Measurements from ENCODE around the gene KIF3A. TPM values are rescaled to one million over a fixed set of nuclear protein-coding genes. Genes with fewer than 3 reads are reported as not detected.
"Not testable (repeated sequence)": the region's sequence is repeated elsewhere in the genome, so short reads cannot be mapped to it uniquely, and the experiment has no call there.

KIF3A gene
- total RNA-seq, 2 donors from 2014 or later: 20.0 to 26.9 TPM

GRCh38 chr5:132714456-132715307 is 22.7 kb downstream of the KIF3A start:
- Mint-ChIP-seq H3K4me1 (ENCODE audit: low read depth) (peaks cover 14% of the 10 kb centered on the region), H3K36me3 (ENCODE audit: insufficient read depth in 2 of 2) (peaks cover 0 to 6% of the 10 kb centered on the region in 2 donors), H3K4me3 (peak overlapping the region; percentile 49 to 59), H3K9me3 (no peaks in the 10 kb centered on the region), H3K27me3 (ENCODE audit: low read depth) (no peaks in the 10 kb centered on the region), H3K27ac (no peak overlapping the region)
- ATAC-seq (replicated peaks in 1 of 2) (peak; percentile 84 to 94), DNase-seq (no peak)

GRCh38 chr5:132708645-132709044 is 28.7 kb downstream of the KIF3A start:
- Mint-ChIP-seq H3K36me3 (ENCODE audit: insufficient read depth in 2 of 2) (peaks cover 1 to 3% of the 10 kb centered on the region in 2 donors), H3K27me3 (ENCODE audit: low read depth) (no peaks in the 10 kb centered on the region), H3K4me1 (ENCODE audit: low read depth) (no peaks in the 10 kb centered on the region), H3K27ac (no peak overlapping the region), H3K9me3 (no peaks in the 10 kb centered on the region), H3K4me3 (no peak overlapping the region)
- DNase-seq (no peak), ATAC-seq (replicated peaks in 1 of 2) (no peak)

- Mint-ChIP-seq H3K27me3 (ENCODE audit: low read depth) (no peaks in the 10 kb centered on the region), H3K36me3 (ENCODE audit: insufficient read depth in 2 of 2) (peaks cover 5 to 18% of the 10 kb centered on the region in 2 donors), H3K9me3 (no peaks in the 10 kb centered on the region), H3K4me1 (ENCODE audit: low read depth) (no peaks in the 10 kb centered on the region), H3K27ac (no peak overlapping the region), H3K4me3 (no peak overlapping the region)
- DNase-seq: no peak
- no peak for ATAC-seq (replicated peaks in 1 of 2)
Measured at GRCh38 chr5:132704875-132705274, 32.5 kb downstream of the KIF3A start.

GRCh38 chr5:132695956-132696355 is 41.4 kb downstream of the KIF3A start:
- no peak for DNase-seq
- H3K27me3 Mint-ChIP-seq (ENCODE audit: low read depth): no peaks in the 10 kb centered on the region
- H3K9me3 Mint-ChIP-seq: no peaks in the 10 kb centered on the region
- peaks cover 8% of the 10 kb centered on the region for H3K4me1 Mint-ChIP-seq (ENCODE audit: low read depth)
- no peak for ATAC-seq (replicated peaks in 1 of 2)
- H3K27ac Mint-ChIP-seq: no peak overlapping the region
- H3K4me3 Mint-ChIP-seq: no peak overlapping the region
- peaks cover 0 to 20% of the 10 kb centered on the region in 2 donors for H3K36me3 Mint-ChIP-seq (ENCODE audit: insufficient read depth in 2 of 2)

DNA sequence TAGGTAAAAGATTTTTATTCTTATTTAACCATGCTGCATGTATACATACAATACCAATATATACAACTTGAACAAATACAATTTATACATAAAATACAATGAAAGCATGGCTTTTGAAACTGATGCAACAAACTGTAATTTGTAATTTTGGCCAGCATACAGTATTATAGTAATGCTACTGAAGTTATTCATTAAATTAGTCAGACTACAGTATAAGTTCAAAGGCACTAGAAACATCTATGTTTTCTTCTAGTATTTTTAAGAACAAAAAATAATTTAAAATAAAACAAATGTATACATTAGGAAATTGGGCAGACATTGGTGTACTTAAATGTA is 44.7 kb downstream of the KIF3A start:
- H3K27ac Mint-ChIP-seq: peak overlapping the region; percentile 77
- H3K27me3 Mint-ChIP-seq (ENCODE audit: low read depth): no peaks in the 10 kb centered on the region
- H3K36me3 Mint-ChIP-seq (ENCODE audit: insufficient read depth in 2 of 2): peaks cover 0 to 5% of the 10 kb centered on the region in 2 donors
- ATAC-seq (replicated peaks in 1 of 2): no peak
- peaks cover 29% of the 10 kb centered on the region for H3K4me1 Mint-ChIP-seq (ENCODE audit: low read depth)
- H3K4me3 Mint-ChIP-seq: no peak overlapping the region
- no peaks in the 10 kb centered on the region for H3K9me3 Mint-ChIP-seq
- no peak for DNase-seq

DNA sequence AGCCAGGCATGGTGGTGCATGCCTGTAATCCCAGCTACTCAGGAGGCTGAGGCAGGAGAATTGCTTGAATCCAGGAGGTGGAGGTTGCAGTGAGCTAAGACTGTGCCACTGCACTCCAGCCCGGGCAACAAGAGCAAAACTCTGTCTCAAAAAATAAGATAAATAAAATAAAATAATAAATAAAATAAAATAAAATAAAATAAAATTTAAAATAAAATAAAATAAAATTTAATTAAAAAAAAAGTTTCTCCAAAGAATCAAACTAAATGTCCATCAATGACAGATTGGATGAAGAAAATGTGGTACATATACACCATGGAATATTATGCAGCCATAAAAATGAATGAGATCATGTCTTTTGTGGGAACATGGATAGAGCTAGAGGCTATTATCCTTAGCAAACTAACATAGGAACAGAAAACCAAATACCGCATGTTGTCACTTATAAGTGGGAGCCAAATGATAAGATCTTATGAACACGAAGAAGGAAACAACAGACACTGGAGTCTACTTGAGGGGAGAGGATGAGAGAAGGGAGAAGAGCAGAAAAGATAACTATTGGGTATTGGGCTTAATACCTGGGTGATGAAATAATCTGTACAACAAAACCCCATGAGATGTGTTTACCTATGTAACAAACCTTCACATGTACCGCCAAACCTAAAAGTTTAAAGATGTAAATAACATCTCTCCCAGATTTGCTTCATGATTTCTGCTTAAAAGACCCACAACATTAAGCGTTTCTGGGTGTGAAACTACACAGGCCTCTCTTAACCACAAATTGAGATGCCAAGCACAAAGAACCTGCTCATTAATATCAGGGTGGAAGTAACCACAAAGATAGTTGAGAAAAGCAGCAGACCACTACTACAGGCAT is 45.4 kb downstream of the KIF3A start:
- Mint-ChIP-seq H3K4me1 (ENCODE audit: low read depth) (peaks cover 29% of the 10 kb centered on the region), H3K27ac (peak overlapping the region; percentile 77)

DNA sequence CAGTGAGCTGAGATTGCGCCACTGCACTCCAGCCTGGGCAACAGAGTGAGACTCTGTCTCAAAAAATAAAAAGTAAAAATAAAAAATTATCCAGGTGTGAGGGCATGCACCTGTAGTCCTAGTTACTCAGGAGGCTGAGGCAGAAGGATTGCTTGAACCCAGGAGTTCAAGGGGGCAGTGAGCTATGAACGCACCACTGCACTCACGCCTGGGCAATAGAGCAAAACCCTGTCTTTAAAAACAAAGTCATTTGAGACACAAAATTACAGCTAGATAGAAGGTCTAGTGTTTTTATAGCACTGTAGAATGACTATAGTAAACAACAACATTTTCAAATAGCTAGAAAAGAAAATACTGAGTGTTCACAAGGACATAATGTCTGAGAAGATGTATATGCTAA is 47.2 kb downstream of the KIF3A start:
- peaks cover 0 to 1% of the 10 kb centered on the region in 2 donors for H3K36me3 Mint-ChIP-seq (ENCODE audit: insufficient read depth in 2 of 2)
- no peak for ATAC-seq (replicated peaks in 1 of 2)
- H3K9me3 Mint-ChIP-seq: no peaks in the 10 kb centered on the region
- DNase-seq: no peak
- H3K4me3 Mint-ChIP-seq: no peak overlapping the region
- peaks cover 34% of the 10 kb centered on the region for H3K4me1 Mint-ChIP-seq (ENCODE audit: low read depth)
- no peak overlapping the region for H3K27ac Mint-ChIP-seq
- no peaks in the 10 kb centered on the region for H3K27me3 Mint-ChIP-seq (ENCODE audit: low read depth)

More for the DNA sequence above, 45.4 kb downstream of the KIF3A start:
- not testable (repeated sequence) for H3K9me3 Mint-ChIP-seq; ATAC-seq (replicated peaks in 1 of 2); H3K4me3 Mint-ChIP-seq; H3K36me3 Mint-ChIP-seq (ENCODE audit: insufficient read depth in 2 of 2); H3K27me3 Mint-ChIP-seq (ENCODE audit: low read depth); DNase-seq

DNA sequence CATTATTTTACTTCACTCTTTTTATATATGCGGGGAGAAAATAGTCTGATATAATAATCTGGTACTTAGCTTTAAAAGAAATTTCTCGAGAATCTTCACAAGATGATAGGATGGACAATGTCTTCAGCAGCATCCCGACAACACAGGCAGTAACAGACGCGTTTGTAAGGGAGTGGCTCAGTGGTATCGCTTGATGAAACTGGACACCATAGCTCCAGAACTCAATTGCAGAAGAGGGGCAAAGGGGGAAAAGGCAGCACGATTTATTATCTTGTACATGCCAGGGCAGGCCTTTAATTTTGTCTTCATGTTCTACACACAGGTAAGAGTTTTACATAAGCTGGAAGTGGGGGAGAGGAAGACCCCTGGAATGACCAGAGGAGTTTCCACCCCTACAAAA is 47.8 kb downstream of the KIF3A start:
- peaks cover 41% of the 10 kb centered on the region for H3K4me1 Mint-ChIP-seq (ENCODE audit: low read depth)
- no peaks in the 10 kb centered on the region for H3K9me3 Mint-ChIP-seq
- peak overlapping the region; percentile 12 for H3K27ac Mint-ChIP-seq
- DNase-seq (no peak), ATAC-seq (replicated peaks in 1 of 2) (no peak)
- H3K27me3 Mint-ChIP-seq (ENCODE audit: low read depth): no peaks in the 10 kb centered on the region
- peak overlapping the region in 1 of 2 donors; percentile 68 for H3K4me3 Mint-ChIP-seq
- peaks cover 0 to 1% of the 10 kb centered on the region in 2 donors for H3K36me3 Mint-ChIP-seq (ENCODE audit: insufficient read depth in 2 of 2)

GRCh38 chr5:132688536-132689339 is 48.6 kb downstream of the KIF3A start:
- ATAC-seq (replicated peaks in 1 of 2): peak; percentile 78 to 84
- H3K9me3 Mint-ChIP-seq: no peaks in the 10 kb centered on the region
- H3K27me3 Mint-ChIP-seq (ENCODE audit: low read depth): no peaks in the 10 kb centered on the region
- peaks cover 0 to 1% of the 10 kb centered on the region in 2 donors for H3K36me3 Mint-ChIP-seq (ENCODE audit: insufficient read depth in 2 of 2)
- H3K27ac Mint-ChIP-seq: peak overlapping the region; percentile 12
- peaks cover 43% of the 10 kb centered on the region for H3K4me1 Mint-ChIP-seq (ENCODE audit: low read depth)
- peak overlapping the region; percentile 20 to 68 for H3K4me3 Mint-ChIP-seq
- DNase-seq: peak; percentile 19 to 25

- H3K36me3 Mint-ChIP-seq (ENCODE audit: insufficient read depth in 2 of 2): peaks cover 0 to 1% of the 10 kb centered on the region in 2 donors
- peak; percentile 48 to 71 for DNase-seq
- peaks cover 43% of the 10 kb centered on the region for H3K4me1 Mint-ChIP-seq (ENCODE audit: low read depth)
- H3K9me3 Mint-ChIP-seq: no peaks in the 10 kb centered on the region
- H3K27me3 Mint-ChIP-seq (ENCODE audit: low read depth): no peaks in the 10 kb centered on the region
- peak overlapping the region; percentile 12 for H3K27ac Mint-ChIP-seq
- peak; percentile 80 to 88 for ATAC-seq (replicated peaks in 1 of 2)
- peak overlapping the region; percentile 7 to 68 for H3K4me3 Mint-ChIP-seq
Measured at GRCh38 chr5:132687995-132688394, 49.4 kb downstream of the KIF3A start.

- Mint-ChIP-seq H3K27ac (no peak overlapping the region), H3K4me1 (ENCODE audit: low read depth) (peaks cover 36% of the 10 kb centered on the region), H3K9me3 (no peaks in the 10 kb centered on the region), H3K27me3 (ENCODE audit: low read depth) (no peaks in the 10 kb centered on the region), H3K36me3 (ENCODE audit: insufficient read depth in 2 of 2) (peaks cover 0 to 1% of the 10 kb centered on the region in 2 donors), H3K4me3 (no peak overlapping the region)
- no peak for DNase-seq
- no peak for ATAC-seq (replicated peaks in 1 of 2)
Measured at GRCh38 chr5:132686193-132686592, 51.2 kb downstream of the KIF3A start.

DNA sequence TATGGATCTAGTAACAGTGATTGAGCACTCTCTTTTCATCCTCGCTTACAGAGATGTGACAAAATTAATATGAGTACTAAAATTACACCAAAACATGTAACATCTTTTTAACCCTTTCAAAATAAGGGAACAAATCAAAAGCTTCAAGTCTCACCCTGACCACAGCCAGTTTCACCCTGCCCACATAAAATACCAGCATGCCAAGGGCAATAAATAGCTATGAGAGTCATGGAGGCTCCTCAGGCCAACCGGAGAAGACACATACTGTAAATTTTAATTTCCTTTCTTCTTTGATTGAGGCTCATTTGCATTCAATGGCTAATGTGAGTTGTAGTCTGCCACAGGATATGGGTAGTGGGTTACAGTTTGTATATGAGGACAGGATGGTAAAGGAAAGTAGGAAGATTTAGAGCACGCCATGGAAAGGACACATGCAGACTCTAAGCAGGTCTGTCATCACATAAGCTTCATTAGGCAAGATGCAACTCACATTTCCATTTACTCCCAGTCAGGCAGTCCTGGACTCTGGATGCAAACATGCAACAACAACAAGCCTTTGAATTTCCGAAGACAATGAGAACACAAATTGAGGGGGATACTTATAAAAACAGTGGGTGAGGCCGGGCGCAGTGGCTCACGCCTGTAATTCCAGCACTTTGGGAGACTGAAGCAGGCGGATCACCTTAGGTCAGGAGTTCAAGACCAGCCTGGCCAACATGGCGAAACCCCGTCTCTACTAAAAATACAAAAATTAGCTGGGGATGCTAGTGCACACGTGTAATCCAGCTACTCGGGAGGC is 52.2 kb downstream of the KIF3A start:
- Mint-ChIP-seq H3K9me3 (no peaks in the 10 kb centered on the region), H3K27me3 (ENCODE audit: low read depth) (no peaks in the 10 kb centered on the region), H3K4me3 (no peak overlapping the region), H3K36me3 (ENCODE audit: insufficient read depth in 2 of 2) (peaks cover 0 to 1% of the 10 kb centered on the region in 2 donors), H3K4me1 (ENCODE audit: low read depth) (peaks cover 36% of the 10 kb centered on the region), H3K27ac (no peak overlapping the region)
- ATAC-seq (replicated peaks in 1 of 2) (no peak), DNase-seq (no peak)

Data from activated T-cell treated with anti-CD3 and anti-CD28 coated beads, Interleukin-2, amount 50 U/mL, for 72 hours (primary cell).